SK-N-MC (cell line): ENCODE measurements around the gene BRD3.

ENCODE experiments used
- FOXP2 ChIP-seq: optimal IDR thresholded peaks from 2 replicates; pipeline ENCODE3; 2011; ENCODE audit warnings: mild to moderate bottlenecking, moderate library complexity; ENCODE audit not compliant: insufficient read depth; ENCODE audit errors: extremely low read length, control extremely low read depth
- POLR2AphosphoS5 ChIP-seq: IDR thresholded peaks from 2 replicates; pipeline ENCODE4 v1.6.1; 2012; ENCODE audit warnings: mild to moderate bottlenecking, low read depth, low read length, borderline replicate concordance

DNA sequence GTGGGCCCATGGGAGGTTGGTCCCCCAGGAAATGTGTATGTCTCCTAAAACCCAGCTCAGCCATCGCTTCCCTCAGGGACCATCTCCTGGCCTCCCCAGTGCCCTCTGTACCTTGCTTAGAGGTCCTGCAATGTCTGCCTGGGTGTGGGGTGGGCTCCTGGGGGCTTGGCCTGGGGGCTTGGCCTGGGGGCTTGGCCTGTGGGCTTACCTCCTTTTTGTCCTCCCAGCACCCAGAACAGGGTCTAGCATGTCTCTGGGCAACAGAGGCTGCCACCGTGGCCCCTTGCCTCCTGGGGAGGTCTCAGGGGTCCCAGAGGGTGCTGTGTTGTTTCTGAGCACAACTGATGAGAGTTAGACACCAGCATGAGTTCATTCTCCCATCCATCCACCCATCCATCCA, 65.0 kb downstream of the BRD3 start:
- TF ChIP-seq FOXP2 (no peak), POLR2AphosphoS5 (no peak)
